ENCODE results near the gene DIPK1B. TPM values are rescaled to one million over a fixed set of nuclear protein-coding genes. Genes with fewer than 3 reads are reported as not detected.

DIPK1B gene
- total RNA-seq, 1 experiment from 2014 or later: not detected

GRCh38 chr9:136667214-136667939 lies 45.0 kb upstream of the DIPK1B start:
- ChIA-PET CTCF (interaction anchor here (0.6 to 0.7 kb wide), 3 partner anchors 20 to 388 kb away, joined by 3 to 4 read pairs (median 3); no protein-coding TSS in a partner anchor), POLR2A (interaction anchor here (0.7 kb wide), 1 partner anchor 1080 kb away, joined by 3 read pairs; no protein-coding TSS in a partner anchor)
- no peak for DNase-seq (ENCODE audit: unreplicated experiment)
- intact Hi-C loops (cut with micrococcal nuclease): no loop called here
- Mint-ChIP-seq H3K4me3 (ENCODE audit: unreplicated experiment) (no peak overlapping the region), H3K36me3 (ENCODE audit: insufficient read depth, unreplicated experiment) (peaks cover 6% of the 10 kb centered on the region), H3K27ac (ENCODE audit: low read depth, unreplicated experiment) (no peak overlapping the region), H3K4me1 (ENCODE audit: insufficient read depth, unreplicated experiment) (no peaks in the 10 kb centered on the region), H3K27me3 (ENCODE audit: insufficient read depth, unreplicated experiment) (no peaks in the 10 kb centered on the region), H3K9me3 (ENCODE audit: unreplicated experiment) (no peaks in the 10 kb centered on the region)
- TF ChIP-seq CTCF (IDR thresholded peaks at IDR 0.05; ENCODE audit: unreplicated experiment): no peak
- no TSS peak for BruUV-seq (replicated peaks)

- H3K36me3 Mint-ChIP-seq (ENCODE audit: insufficient read depth, unreplicated experiment): peaks cover 11% of the 10 kb centered on the region
- ChIA-PET POLR2A (no interaction called here), CTCF (interaction anchor here (0.5 to 0.7 kb wide), 3 partner anchors 21 to 61 kb away, joined by 3 to 4 read pairs (median 3); no protein-coding TSS in a partner anchor)
- no TSS peak for BruUV-seq (replicated peaks)
- H3K9me3 Mint-ChIP-seq (ENCODE audit: unreplicated experiment): no peaks in the 10 kb centered on the region
- DNase-seq (ENCODE audit: unreplicated experiment): no peak
- H3K27ac Mint-ChIP-seq (ENCODE audit: low read depth, unreplicated experiment): no peak overlapping the region
- no peaks in the 10 kb centered on the region for H3K4me1 Mint-ChIP-seq (ENCODE audit: insufficient read depth, unreplicated experiment)
- intact Hi-C loops (cut with micrococcal nuclease): no loop called here
- no peak for TF ChIP-seq CTCF (IDR thresholded peaks at IDR 0.05; ENCODE audit: unreplicated experiment)
- H3K4me3 Mint-ChIP-seq (ENCODE audit: unreplicated experiment): no peak overlapping the region
- no peaks in the 10 kb centered on the region for H3K27me3 Mint-ChIP-seq (ENCODE audit: insufficient read depth, unreplicated experiment)
These were observed 44.2 kb upstream of the DIPK1B start for GRCh38 chr9:136667940-136668760.

DNA sequence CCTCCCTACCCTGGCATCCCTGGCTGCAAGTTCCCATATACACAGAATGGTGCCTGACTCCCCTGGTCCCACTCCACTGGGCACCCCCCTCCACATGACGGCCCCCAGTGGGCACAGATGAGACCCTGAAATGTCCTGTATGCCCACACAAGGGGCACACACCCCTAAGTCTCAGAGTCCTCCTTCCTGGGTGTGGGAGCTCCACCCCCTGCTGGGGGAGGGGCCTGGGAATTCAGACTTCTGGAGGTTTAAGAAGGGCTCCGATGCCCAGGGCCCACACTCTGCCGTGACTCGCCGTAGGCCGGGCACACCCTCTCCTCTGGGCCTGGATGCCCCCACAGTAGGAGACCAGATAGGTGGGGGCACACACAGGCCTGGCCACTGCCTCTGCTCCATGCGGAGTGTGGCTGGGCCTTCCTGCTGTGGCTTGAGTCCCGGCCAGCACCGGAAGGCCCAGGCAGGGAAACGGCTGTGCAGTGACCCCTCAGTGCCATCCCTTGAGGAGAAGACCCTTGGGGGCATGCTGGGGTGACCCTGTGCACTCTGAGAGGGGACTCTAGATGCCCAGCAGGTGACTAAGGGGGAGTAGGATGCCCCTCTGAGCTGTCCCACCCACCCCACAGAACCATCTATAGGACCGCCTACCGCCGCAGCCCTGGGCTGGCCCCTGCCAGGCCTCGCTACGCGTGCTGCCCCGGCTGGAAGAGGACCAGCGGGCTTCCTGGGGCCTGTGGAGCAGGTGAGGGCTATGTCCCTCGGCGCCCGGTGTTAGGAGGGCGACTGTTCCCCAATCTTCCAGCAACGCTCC lies 43.2 kb upstream of the DIPK1B start:
- no peak for TF ChIP-seq CTCF (IDR thresholded peaks at IDR 0.05; ENCODE audit: unreplicated experiment)
- CTCF ChIA-PET: no interaction called here
- peaks cover 13% of the 10 kb centered on the region for H3K36me3 Mint-ChIP-seq (ENCODE audit: insufficient read depth, unreplicated experiment)
- DNase-seq (ENCODE audit: unreplicated experiment): peak; percentile 17
- POLR2A ChIA-PET: no interaction called here
- H3K9me3 Mint-ChIP-seq (ENCODE audit: unreplicated experiment): no peaks in the 10 kb centered on the region
- no peak overlapping the region for H3K27ac Mint-ChIP-seq (ENCODE audit: low read depth, unreplicated experiment)
- BruUV-seq (replicated peaks): no TSS peak
- no peak overlapping the region for H3K4me3 Mint-ChIP-seq (ENCODE audit: unreplicated experiment)
- no peaks in the 10 kb centered on the region for H3K4me1 Mint-ChIP-seq (ENCODE audit: insufficient read depth, unreplicated experiment)
- H3K27me3 Mint-ChIP-seq (ENCODE audit: insufficient read depth, unreplicated experiment): no peaks in the 10 kb centered on the region
- intact Hi-C loops (cut with micrococcal nuclease): no loop called here

Measured in MCF 10A (cell line).